B cell (primary cell): ENCODE results near the gene HMOX2.

Experiments used
- CTCF ChIP-seq: fragments of 200-600 bp; IDR thresholded peaks from one replicate; pipeline ENCODE4 v1.8.0; 2022; ENCODE audit warnings: antibody characterized with exemption, mild to moderate bottlenecking
- EZH2 ChIP-seq: IDR thresholded peaks from 2 replicates; pipeline ENCODE4 v1.6.1; 2012; ENCODE audit warnings: borderline replicate concordance, low read depth, mild to moderate bottlenecking, moderate library complexity, low read length; ENCODE audit not compliant: insufficient read depth, poor library complexity, severe bottlenecking

- TF ChIP-seq CTCF: no peak
- no peak for TF ChIP-seq EZH2
These were observed 34.7 kb downstream of the HMOX2 start for GRCh38 chr16:4510747-4511426.
